Brain microvascular endothelial cell (primary cell): ENCODE data around the gene SLC66A2.

Experiments used
- DNase-seq: peaks from one replicate; pipeline ENCODE4 v3.0.0-alpha.2; 2020
- H3K27ac ChIP-seq: fragments of 250-450 bp; sonication (Bioruptor Pico); 2 replicates; pipeline ENCODE4 v1.5.1; 2020; ENCODE audit warnings: mild to moderate bottlenecking, moderate library complexity
- H3K27me3 ChIP-seq: fragments of 250-450 bp; sonication (Bioruptor Pico); replicated peaks from 2 replicates; pipeline ENCODE4 v1.5.1; 2020; ENCODE audit warnings: mild to moderate bottlenecking
- H3K36me3 ChIP-seq: fragments of 250-450 bp; sonication (Bioruptor Pico); replicated peaks from 2 replicates; pipeline ENCODE4 v1.5.1; 2020; ENCODE audit warnings: mild to moderate bottlenecking
- H3K4me3 ChIP-seq: 2 replicates; pipeline ENCODE4 v1.5.1; 2011; ENCODE audit warnings: low read depth, mild to moderate bottlenecking, control low read depth, low read length, moderate library complexity
- in situ Hi-C: cut with HindIII; loops from 2 replicates; pipeline ENCODE4 v1.10.0; 2017; ENCODE audit warnings: low sequenced_read_pairs, low pct_ligation_motif_present
- TF ChIP-seq, protein P1 (sequence below): IDR thresholded peaks from 2 replicates; pipeline ENCODE4 v1.5.1; 2011; ENCODE audit warnings: low read depth, mild to moderate bottlenecking, moderate library complexity, low read length, control low read depth, inconsistent platforms; ENCODE audit errors: missing control alignments

SLC66A2 gene

DNA sequence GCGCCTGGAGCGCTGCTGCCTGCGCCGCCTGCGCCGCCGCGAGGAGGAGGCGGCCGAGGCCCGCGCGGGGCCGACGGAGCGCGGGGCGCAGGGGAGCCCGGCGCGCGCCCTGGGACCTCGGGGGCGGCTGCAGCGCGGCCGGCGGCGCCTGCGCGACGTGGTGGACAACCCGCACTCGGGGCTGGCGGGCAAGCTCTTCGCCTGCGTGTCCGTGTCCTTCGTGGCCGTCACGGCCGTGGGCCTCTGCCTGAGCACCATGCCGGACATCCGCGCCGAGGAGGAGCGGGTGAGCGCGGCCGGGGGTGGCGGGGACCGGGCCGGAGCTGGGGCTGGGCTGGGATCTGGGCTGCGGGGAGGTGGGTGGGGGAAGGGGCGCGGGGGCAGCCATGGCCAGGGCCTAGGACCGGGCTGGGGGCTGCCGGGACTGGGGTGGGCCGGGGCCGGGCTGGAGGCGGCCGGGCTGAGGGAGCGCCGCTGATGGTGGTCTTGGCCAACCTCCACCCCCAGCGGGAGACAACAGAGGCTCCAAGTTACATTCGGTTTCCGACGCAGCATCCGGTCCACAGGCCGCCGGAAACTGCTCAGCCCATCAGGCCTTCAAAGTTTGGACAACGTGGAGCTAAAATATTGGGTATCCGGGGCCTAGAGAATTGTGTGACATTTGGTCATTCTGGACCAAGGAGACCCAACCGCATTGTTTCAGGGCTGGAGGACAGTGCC lies 87.3 kb downstream of the SLC66A2 start:
- Histone ChIP-seq H3K27me3 (no peaks in the 10 kb centered on the region), H3K4me3 (no peak overlapping the region), H3K27ac (no peak overlapping the region), H3K36me3 (no peaks in the 10 kb centered on the region)
- in situ Hi-C loops, result no loop called here
- TF ChIP-seq, protein P1, sequence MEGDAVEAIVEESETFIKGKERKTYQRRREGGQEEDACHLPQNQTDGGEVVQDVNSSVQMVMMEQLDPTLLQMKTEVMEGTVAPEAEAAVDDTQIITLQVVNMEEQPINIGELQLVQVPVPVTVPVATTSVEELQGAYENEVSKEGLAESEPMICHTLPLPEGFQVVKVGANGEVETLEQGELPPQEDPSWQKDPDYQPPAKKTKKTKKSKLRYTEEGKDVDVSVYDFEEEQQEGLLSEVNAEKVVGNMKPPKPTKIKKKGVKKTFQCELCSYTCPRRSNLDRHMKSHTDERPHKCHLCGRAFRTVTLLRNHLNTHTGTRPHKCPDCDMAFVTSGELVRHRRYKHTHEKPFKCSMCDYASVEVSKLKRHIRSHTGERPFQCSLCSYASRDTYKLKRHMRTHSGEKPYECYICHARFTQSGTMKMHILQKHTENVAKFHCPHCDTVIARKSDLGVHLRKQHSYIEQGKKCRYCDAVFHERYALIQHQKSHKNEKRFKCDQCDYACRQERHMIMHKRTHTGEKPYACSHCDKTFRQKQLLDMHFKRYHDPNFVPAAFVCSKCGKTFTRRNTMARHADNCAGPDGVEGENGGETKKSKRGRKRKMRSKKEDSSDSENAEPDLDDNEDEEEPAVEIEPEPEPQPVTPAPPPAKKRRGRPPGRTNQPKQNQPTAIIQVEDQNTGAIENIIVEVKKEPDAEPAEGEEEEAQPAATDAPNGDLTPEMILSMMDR, result no peak
- DNase-seq, result no peak

DNA sequence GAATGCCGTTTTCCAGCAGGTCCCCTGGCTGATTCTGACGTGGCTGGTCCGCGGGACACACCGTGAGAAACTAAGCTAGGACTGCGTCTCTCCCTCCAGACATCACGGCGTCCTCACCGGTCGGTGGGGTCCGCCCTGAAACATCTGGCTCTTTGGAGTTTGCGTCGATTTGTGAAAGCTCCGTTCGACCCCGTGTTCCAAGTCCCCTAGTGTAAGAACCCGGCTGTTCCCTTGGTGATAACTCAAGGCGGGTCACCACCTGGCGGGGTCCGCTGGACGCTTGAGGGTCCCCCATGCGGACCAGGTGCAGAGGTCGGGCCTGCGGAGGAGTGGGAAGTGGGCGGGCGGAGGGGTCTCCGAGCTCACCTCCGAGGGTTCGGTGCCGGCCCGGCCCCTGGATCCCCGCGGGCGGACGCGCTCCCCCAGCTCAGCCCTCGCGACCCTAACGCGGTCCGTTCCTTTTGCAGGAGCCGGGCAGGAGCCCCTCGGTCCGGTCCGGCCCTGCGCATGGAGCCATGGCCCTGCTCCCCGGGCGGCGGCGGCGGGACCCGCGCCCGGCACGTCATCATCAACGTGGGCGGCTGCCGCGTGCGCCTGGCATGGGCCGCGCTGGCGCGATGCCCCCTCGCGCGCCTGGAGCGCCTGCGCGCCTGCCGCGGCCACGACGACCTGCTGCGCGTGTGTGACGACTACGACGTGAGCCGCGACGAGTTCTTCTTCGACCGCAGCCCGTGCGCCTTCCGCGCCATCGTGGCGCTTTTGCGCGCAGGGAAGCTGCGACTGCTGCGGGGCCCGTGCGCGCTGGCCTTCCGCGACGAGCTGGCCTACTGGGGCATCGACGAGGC lies 88.1 kb downstream of the SLC66A2 start:
- in situ Hi-C loops, result no loop called here
- Histone ChIP-seq H3K27me3 (no peaks in the 10 kb centered on the region), H3K36me3 (no peaks in the 10 kb centered on the region), H3K4me3 (no peak overlapping the region), H3K27ac (no peak overlapping the region)
- no peak for DNase-seq
- TF ChIP-seq, protein P1, result no peak

DNA sequence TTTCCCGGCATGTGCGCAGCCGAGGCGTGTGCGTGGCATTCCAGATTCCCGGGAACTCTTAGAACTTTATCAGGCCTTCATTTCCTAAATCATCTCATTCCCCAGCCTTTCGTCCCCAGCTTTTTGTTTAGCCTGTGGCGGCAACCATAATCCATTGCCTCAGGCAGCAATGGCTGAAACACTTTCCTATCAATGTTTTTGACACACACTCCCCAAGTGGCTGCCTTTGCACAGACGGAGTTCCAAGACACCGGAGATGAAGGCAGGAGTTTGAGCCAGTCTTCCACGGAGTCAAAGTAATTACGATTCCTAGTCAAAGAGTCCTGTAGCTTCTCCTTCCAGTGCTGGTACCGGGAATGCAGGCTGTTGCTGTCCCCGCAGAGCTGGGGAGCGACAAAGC lies 88.9 kb downstream of the SLC66A2 start:
- Histone ChIP-seq H3K36me3 (no peaks in the 10 kb centered on the region), H3K27me3 (no peaks in the 10 kb centered on the region), H3K27ac (no peak overlapping the region), H3K4me3 (no peak overlapping the region)
- in situ Hi-C loops, result no loop called here
- no peak for DNase-seq
- TF ChIP-seq, protein P1, result no peak

DNA sequence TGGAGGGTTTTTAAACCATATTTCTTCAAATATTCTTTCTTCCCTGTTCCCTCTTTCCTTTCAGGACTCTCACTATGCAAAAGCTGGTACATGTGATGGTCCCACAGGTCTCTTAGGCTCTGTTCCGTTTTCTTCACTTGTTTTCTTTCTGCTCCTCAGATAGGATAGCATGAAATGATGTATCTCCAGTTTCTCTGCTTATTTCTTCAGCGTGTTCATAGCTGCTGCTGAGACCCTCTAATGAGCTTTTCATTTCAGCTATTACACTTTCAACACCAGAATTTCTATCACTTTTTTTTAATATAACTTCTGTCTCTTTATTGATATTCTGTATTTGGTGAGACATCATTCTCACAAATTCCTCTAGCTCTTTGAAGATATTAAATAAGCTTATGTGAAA lies 89.8 kb downstream of the SLC66A2 start:
- TF ChIP-seq, protein P1, result no peak
- in situ Hi-C loops, result no loop called here
- DNase-seq, result no peak
- no peaks in the 10 kb centered on the region for H3K27me3 ChIP-seq
- H3K36me3 ChIP-seq, result no peaks in the 10 kb centered on the region
- H3K27ac ChIP-seq, result no peak overlapping the region
- H3K4me3 ChIP-seq, result no peak overlapping the region

DNA sequence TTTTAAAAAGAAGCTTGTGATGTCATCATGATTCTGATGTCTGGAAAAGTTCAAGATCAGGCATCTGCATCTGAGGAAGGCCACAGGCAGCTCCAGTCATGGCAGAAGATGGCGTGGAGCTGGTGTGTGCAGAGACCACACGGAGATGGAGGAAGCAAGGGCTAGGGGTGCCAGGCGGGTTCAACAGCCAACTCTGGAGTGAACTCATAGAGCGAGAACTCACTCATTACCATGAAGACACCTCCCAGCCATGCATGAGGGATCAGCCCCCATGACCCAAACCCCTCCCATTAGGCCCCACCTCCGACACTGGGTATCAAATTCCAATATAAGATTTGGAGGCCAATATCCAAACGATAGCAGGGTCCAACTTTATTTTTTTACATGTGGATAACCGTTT lies 92.1 kb downstream of the SLC66A2 start:
- DNase-seq, result no peak
- no peaks in the 10 kb centered on the region for H3K36me3 ChIP-seq
- TF ChIP-seq, protein P1, result no peak
- no peak overlapping the region for H3K27ac ChIP-seq
- in situ Hi-C loops, result no loop called here
- no peak overlapping the region for H3K4me3 ChIP-seq
- no peaks in the 10 kb centered on the region for H3K27me3 ChIP-seq
